Measurements from ENCODE around the gene MAN2B1.
"Not testable (repeated sequence)": the region's sequence is repeated elsewhere in the genome, so short reads cannot be mapped to it uniquely, and the experiment has no call there.

The MAN2B1 gene

GRCh38 chr19:12666265-12667048, at the start of gene MAN2B1, which contains the start of gene WDR83:
Gene MAN2B1, minus strand, starts transcription at chr19:12666742. Its CDS starts 41 bp downstream, at chr19:12666701.
Gene WDR83, plus strand, starts transcription at chr19:12666807. Its CDS starts 2,984 bp downstream, at chr19:12669791.
- in situ Hi-C loops (cut with MboI; ENCODE audit: low pct_unique_long_range_greater_than_20kb, low sequenced_read_pairs), result no loop called here
- peak; percentile 87 for DNase-seq

- in situ Hi-C loops (cut with MboI; ENCODE audit: low pct_unique_long_range_greater_than_20kb, low sequenced_read_pairs), result no loop called here
Measured at GRCh38 chr19:12715929-12716328, 49.4 kb upstream of the MAN2B1 start.

GRCh38 chr19:12715102-12715501, 48.6 kb upstream of the MAN2B1 start:
- DNase-seq, result no peak
- in situ Hi-C loops (cut with MboI; ENCODE audit: low pct_unique_long_range_greater_than_20kb, low sequenced_read_pairs), result no loop called here

More at GRCh38 chr19:12715929-12716328, 49.4 kb upstream of the MAN2B1 start:
- no peak for DNase-seq

DNA sequence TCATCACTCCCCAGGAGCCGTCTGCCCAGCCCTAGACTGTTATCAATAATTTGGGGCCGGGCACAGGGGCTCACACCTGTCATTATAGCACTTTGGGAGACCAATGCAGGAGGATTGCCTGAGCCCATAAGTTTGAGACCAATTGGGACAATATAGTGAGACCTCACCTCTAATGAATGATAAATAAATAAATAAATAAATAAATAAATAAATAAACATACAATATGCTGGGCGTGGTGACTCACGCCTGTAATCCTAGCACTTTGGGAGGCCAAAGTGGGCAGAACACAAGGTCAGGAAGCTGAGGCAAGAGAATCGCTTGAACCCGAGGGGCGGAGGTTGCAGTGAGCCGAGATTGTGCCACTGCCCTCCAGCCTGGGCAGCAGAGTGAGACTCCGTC, 46.8 kb upstream of the MAN2B1 start:
- in situ Hi-C loops (cut with MboI; ENCODE audit: low pct_unique_long_range_greater_than_20kb, low sequenced_read_pairs), result not testable (repeated sequence)

DNA sequence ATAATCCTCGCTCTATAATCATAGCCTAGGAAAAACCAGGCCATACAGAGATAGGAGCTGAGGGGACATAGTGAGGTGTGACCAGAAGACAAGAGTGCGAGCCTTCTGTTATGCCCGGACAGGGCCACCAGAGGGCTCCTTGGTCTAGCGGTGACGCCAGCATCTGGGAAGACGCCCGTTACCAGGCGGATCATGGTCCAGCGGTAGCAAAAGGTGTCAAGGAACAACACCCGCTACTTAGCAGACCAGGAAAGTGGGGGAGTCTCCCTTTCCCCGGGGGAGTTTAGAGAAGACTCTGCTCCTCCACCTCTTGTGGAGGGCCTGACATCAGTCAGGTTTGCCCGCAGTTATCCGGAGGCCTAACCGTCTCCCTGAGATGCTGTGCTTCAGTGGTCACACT, 45.5 kb upstream of the MAN2B1 start:
- DNase-seq; in situ Hi-C loops (cut with MboI; ENCODE audit: low pct_unique_long_range_greater_than_20kb, low sequenced_read_pairs): not testable (repeated sequence)

More for the DNA sequence above, 46.8 kb upstream of the MAN2B1 start:
- not testable (repeated sequence) for DNase-seq

GRCh38 chr19:12711187-12711586, 44.6 kb upstream of the MAN2B1 start:
- in situ Hi-C loops (cut with MboI; ENCODE audit: low pct_unique_long_range_greater_than_20kb, low sequenced_read_pairs), result no loop called here
- DNase-seq, result no peak

DNA sequence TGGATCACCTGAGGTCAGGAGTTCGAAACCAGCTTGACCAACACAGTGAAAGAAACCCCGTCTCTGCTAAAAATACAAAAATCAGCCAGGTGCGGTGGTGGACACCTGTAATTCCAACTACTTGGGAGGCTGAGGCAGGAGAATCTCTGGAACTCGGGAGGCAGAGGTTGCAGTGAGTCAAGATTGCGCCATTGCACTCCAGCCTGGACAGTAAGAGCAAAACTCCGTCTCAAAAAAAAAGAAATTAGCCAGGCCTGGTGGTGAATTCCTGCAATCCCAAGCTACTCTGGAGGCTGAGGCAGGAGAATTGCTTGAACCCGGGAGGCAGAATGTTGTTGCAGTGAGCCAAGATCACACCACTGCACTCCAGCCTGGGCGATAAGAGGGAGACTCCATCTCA, 42.1 kb upstream of the MAN2B1 start:
- in situ Hi-C loops (cut with MboI; ENCODE audit: low pct_unique_long_range_greater_than_20kb, low sequenced_read_pairs), result no loop called here
- no peak for DNase-seq

- in situ Hi-C loops (cut with MboI; ENCODE audit: low pct_unique_long_range_greater_than_20kb, low sequenced_read_pairs), result no loop called here
- no peak for DNase-seq
Measured at GRCh38 chr19:12706332-12706718, 39.8 kb upstream of the MAN2B1 start.

- no peak for DNase-seq
- in situ Hi-C loops (cut with MboI; ENCODE audit: low pct_unique_long_range_greater_than_20kb, low sequenced_read_pairs), result no loop called here
Measured at GRCh38 chr19:12705654-12706331, 39.3 kb upstream of the MAN2B1 start.

DNA sequence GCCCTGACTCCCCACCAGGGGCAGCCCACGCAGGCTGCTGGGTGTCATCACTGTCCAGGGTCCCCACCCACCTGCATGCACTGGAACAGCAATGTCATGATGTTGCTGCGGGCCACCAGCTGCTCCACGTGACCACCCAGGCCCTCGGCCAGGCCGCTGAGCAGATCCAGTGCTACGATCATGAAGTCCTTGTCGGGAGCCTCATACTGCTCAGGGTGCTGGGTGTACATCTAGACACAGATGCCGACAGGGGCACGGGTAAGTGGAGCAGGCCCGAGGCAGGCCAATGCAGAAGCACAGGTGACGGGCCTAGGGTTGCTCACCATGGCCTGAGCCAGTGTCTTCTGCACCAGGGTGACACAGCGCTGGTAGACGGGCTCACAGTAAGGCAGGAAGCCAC, 38.6 kb upstream of the MAN2B1 start:
- in situ Hi-C loops (cut with MboI; ENCODE audit: low pct_unique_long_range_greater_than_20kb, low sequenced_read_pairs), result no loop called here
- DNase-seq, result no peak

DNA sequence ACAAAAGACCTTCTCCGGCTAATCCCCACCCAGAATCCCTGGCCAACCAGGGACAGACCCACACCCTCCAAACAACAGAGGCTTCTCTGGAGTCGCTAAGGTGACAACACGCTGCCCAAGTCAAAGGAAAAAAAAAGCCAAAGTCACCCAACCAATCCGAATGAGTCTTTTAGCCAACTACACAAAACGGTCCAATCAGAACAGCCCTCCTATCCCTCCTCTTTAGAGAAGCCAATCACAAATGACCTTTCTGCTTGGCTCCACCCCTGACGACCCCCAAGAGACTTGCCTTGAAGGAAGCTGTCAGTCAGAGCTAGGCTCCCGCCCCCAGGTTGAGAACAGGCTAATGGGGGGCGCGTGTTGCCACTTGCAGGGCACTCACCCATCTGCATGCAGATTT, 36.5 kb upstream of the MAN2B1 start:
- in situ Hi-C loops (cut with MboI; ENCODE audit: low pct_unique_long_range_greater_than_20kb, low sequenced_read_pairs), result no loop called here
- peak; percentile 67 for DNase-seq

DNA sequence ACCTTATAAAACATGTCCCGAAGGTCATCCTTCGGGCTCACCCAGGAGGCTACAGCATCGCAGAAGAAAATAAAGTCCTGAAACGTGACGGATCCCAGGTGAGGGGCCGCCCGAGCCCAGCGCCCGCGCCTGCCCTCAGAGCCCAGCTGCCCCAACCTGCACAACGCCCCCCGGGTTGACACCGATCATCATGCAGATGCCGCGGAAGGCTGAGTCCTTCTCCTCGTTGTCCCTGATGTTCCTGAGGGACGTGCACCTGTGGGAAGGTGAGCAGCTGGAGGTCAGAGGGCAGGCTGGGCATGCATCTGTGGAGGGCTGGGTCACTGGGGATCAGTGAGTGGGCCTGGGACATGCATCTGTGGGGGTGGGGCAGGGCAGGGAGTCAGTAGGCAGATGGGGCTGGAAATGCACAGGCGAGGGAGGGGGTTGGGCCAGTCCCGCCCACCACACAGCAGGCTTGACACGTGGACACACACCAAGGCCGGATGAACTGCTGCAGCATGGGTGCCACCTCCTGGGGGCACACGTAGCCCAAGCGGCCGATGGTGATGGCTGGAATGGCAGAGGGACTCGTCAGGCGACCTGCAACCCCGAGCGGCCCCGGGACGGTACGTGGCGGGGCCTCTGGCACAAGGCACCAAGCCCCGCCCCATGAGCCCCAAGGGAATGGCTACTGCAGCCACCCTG, 35.2 kb upstream of the MAN2B1 start:
- no peak for DNase-seq

DNA sequence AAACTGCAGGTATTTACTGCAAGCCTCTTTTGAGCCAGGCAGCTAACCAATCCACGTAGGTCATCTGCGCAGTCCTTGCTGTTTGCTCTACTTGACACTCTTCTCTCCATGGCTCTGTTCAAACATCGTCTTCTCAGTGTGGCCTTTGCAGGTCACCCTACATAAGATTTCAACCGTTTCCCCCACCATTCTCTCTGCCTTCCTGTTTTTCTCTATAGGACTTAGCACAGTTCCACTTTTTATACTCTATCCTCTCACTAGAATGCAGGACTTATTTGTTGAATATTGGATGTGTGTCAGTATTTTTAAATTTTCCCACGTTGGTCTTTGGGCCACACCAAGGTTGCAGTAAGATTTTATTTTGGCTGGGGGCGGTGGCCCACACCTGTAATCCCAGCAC, 31.6 kb upstream of the MAN2B1 start:
- DNase-seq, result no peak
- in situ Hi-C loops (cut with MboI; ENCODE audit: low pct_unique_long_range_greater_than_20kb, low sequenced_read_pairs), result no loop called here

More for the DNA sequence above, 35.2 kb upstream of the MAN2B1 start:
- in situ Hi-C loops (cut with MboI; ENCODE audit: low pct_unique_long_range_greater_than_20kb, low sequenced_read_pairs), result no loop called here

DNA sequence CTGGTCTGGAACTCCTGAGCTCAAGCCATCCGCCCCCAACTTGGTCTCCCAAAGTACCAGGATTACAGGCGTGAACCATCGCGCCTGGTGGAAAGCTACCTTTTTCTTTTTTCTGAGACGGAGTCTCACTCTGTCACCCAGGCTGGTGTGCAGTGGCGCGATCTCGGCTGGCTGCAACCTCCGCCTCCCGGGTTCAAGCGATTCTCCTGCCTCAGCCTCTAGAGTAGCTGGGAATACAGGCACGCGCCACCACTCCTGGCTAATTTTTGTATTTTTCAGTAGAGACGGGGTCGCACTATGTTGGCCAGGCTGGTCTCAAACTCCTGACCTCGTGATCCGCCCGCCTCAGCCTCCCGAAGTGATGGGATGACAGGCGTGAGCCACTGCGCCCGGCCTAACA, 30.9 kb upstream of the MAN2B1 start:
- DNase-seq; in situ Hi-C loops (cut with MboI; ENCODE audit: low pct_unique_long_range_greater_than_20kb, low sequenced_read_pairs): not testable (repeated sequence)

DNA sequence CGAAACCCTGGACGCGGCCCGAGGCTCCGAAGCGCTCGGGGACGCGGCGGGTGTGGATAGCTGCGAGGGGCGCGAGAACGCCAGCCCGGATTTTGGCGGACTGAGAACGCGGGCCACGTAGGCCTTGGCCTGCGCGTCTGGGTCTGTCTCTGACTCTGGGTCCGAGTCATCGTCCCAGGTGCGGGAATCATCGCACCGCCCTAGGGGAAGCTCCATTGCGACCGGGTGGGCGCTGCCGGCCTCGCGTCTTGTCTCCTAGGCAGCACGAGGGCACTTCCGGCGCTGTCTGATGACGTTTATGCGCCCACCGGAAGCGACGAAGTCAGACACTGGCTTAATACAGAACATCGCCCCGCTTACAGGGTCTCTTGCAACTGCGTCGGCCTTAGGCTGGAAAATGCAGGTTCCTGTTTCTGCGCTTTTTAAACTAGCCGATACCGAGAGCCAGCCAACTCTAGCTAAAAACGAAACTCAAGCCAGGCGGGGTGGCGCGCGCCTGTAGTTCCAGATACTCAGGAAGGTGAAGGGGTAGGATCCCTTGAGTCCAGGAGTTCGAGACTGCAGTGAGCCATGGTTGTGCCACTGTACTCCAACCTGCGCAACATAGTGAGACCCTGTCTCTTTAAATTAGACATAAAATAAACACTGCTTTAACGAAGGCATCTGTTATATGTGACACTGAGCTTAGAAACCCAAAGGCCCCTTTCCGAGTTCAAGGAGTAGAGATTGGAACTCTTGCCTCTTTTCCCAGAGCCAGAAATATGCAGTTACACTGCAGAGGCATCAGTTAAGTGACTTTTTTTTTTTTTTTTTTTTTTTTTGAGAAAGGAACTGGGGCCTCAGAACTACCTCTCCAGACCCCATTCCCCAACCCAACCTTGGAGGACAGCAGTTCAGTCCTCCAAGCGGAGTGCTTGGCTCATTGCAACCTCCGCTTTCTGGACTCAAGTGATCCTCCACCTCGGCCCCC, 30.1 kb upstream of the MAN2B1 start, which contains the start of gene FBXW9:
Gene FBXW9, minus strand, starts transcription at position 266 of the 970 bp plus-strand sequence. Its CDS starts 50 bp downstream, at position 216.
- DNase-seq, result peak; percentile 97
- in situ Hi-C loops (cut with MboI; ENCODE audit: low pct_unique_long_range_greater_than_20kb, low sequenced_read_pairs), result no loop called here

DNA sequence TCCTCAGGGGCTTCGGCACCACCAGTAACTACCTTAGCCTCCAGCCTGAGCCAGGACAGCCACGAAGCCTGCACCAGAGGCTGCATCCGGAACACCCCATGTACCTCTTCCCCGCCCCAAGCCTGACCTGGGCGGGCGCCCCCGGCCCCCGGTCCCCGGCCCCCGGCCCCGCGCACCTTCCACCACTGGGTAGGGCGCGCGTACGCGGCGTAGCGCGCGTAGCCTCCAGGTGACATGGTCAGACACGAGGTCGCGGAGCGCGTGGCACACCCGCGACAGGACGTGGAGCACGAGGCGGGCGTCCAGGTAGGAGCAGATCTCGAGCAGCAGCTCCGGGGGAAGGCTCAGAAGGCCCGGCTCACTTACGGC, 29.4 kb upstream of the MAN2B1 start:
- DNase-seq, result no peak
- in situ Hi-C loops (cut with MboI; ENCODE audit: low pct_unique_long_range_greater_than_20kb, low sequenced_read_pairs), result no loop called here

GRCh38 chr19:12695514-12695913, 29.0 kb upstream of the MAN2B1 start:
- no peak for DNase-seq
- in situ Hi-C loops (cut with MboI; ENCODE audit: low pct_unique_long_range_greater_than_20kb, low sequenced_read_pairs), result no loop called here

DNA sequence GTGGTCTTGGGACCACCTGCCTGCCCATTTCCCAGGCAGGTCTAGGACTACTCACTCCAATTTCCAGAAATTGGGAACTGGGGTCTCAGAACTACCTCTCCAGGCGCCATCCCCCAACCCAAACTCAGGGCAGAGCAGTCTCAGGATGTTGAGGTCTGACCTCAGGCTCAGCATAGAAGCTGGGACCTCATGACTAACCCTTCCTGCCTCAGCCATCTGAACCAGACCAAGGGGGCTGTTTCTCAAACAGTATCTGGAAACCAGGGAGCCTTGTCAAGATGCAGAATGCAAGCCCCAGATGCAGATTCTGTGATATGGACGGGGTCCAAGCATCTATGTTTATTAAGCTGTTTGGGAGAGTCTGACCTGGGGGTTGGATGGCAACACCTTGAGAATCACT, 28.6 kb upstream of the MAN2B1 start:
- in situ Hi-C loops (cut with MboI; ENCODE audit: low pct_unique_long_range_greater_than_20kb, low sequenced_read_pairs), result no loop called here
- no peak for DNase-seq

DNA sequence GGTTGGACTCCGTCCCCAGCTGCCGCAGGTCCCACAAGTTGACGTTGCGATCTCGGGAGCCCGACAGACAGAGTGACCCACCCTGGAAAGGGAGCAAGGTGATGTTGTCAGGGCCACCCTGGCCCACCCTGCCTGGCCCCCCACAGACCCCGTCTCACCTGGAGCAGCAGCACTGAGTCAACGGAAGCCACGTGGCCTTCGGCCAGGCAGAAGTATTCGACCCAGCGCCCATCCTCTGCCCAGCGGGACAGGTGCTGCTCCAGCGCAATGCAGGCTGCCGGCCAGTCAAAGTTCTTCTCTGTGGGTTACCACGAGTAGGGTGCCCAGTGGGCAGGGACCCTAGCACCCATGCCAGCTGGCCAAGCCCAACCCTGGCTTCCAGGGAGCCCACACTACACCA, 28.1 kb upstream of the MAN2B1 start:
- no peak for DNase-seq
- in situ Hi-C loops (cut with MboI; ENCODE audit: low pct_unique_long_range_greater_than_20kb, low sequenced_read_pairs), result no loop called here

Data from KBM-7 (cell line).